Stimulated activated CD8-positive, alpha-beta memory T cell treated with anti-CD3 and anti-CD28 coated beads, Interleukin-12 subunit alpha, Interleukin-12 subunit beta, amount 100 ng/mL, for 1 hour (primary cell): ENCODE measurements around the gene ATXN1.
"Not testable (repeated sequence)": the region's sequence is repeated elsewhere in the genome, so short reads cannot be mapped to it uniquely, and the experiment has no call there.

Experiments used
- DNase-seq: peaks from one replicate; pipeline ENCODE4 v3.0.0-alpha.2; 2020; ENCODE audit warnings: low read depth

ATXN1 gene

GRCh38 chr6:16274483-16274882 is 486.8 kb downstream of the ATXN1 start:
- no peak for DNase-seq

GRCh38 chr6:16273256-16273655 is 488.0 kb downstream of the ATXN1 start:
- DNase-seq = no peak

GRCh38 chr6:16272201-16272600 is 489.1 kb downstream of the ATXN1 start:
- no peak for DNase-seq

- DNase-seq = no peak
Observed at GRCh38 chr6:16271428-16271827, 489.8 kb downstream of the ATXN1 start.

- no peak for DNase-seq
Observed at GRCh38 chr6:16270178-16270794, 491.0 kb downstream of the ATXN1 start.

GRCh38 chr6:16269442-16270070 is 491.7 kb downstream of the ATXN1 start:
- DNase-seq = not testable (repeated sequence)

GRCh38 chr6:16267428-16268263 is 493.6 kb downstream of the ATXN1 start:
- no peak for DNase-seq

- no peak for DNase-seq
Observed at GRCh38 chr6:16265351-16266341, 495.6 kb downstream of the ATXN1 start.

GRCh38 chr6:16264785-16265184 is 496.5 kb downstream of the ATXN1 start:
- no peak for DNase-seq

GRCh38 chr6:16263464-16264099 is 497.7 kb downstream of the ATXN1 start:
- DNase-seq = not testable (repeated sequence)

GRCh38 chr6:16262773-16263172 is 498.5 kb downstream of the ATXN1 start:
- DNase-seq = not testable (repeated sequence)

GRCh38 chr6:16260602-16261001 is 500.7 kb downstream of the ATXN1 start:
- DNase-seq = not testable (repeated sequence)

- DNase-seq = not testable (repeated sequence)
Observed at GRCh38 chr6:16259604-16260003, 501.7 kb downstream of the ATXN1 start.

- no peak for DNase-seq
Observed at GRCh38 chr6:16258709-16259075, 502.6 kb downstream of the ATXN1 start.

- DNase-seq = no peak
Observed at GRCh38 chr6:16257999-16258708, 503.1 kb downstream of the ATXN1 start.

- DNase-seq = no peak
Observed at GRCh38 chr6:16256781-16257180, 504.5 kb downstream of the ATXN1 start.

- no peak for DNase-seq
Observed at GRCh38 chr6:16254535-16254934, 506.7 kb downstream of the ATXN1 start.

- DNase-seq = no peak
Observed at GRCh38 chr6:16253399-16254144, 507.7 kb downstream of the ATXN1 start.

- no peak for DNase-seq
Observed at GRCh38 chr6:16252686-16253299, 508.5 kb downstream of the ATXN1 start.

- DNase-seq = no peak
Observed at GRCh38 chr6:16251706-16252105, 509.6 kb downstream of the ATXN1 start.
